Activated CD8-positive, alpha-beta memory T cell treated with anti-CD3 and anti-CD28 coated beads for 36 hours (primary cell): ENCODE measurements around the gene GPATCH8. TPM values are rescaled to one million over a fixed set of nuclear protein-coding genes. Genes with fewer than 3 reads are reported as not detected.
"Not testable (repeated sequence)": the region's sequence is repeated elsewhere in the genome, so short reads cannot be mapped to it uniquely, and the experiment has no call there.

Experiments
- CTCF ChIA-PET: fragments of 350-600 bp; sonication (Branson Sonifier 250); formaldehyde crosslinking; loops from one replicate; lab custom pipeline; 2021; ENCODE audit warnings: antibody characterized with exemption; lab: Charles Lee
- POLR2A ChIA-PET: fragments of 350-600 bp; sonication (Branson Sonifier 250); formaldehyde crosslinking; loops from one replicate; lab custom pipeline; 2021; ENCODE audit warnings: antibody characterized with exemption; lab: Charles Lee
- total RNA-seq, 2 experiments: library from RNA; stranded (reverse); gene quantifications; one replicate each; pipeline ENCODE4 v1.2.3, GENCODE V29; 2021

GPATCH8 gene
- 10 to 100 TPM; 37.3 to 38.8 TPM for total RNA-seq

- ChIA-PET CTCF (interaction anchor here (0.7 kb wide), 2 partner anchors 52 to 408 kb away, joined by 3 read pairs; no protein-coding TSS in a partner anchor), POLR2A (interaction anchor here (0.6 to 1.0 kb wide), 2 partner anchors 251 to 321 kb away, joined by 3 read pairs; no protein-coding TSS in a partner anchor)
These were observed at the start of gene GPATCH8 for GRCh38 chr17:44503147-44504029. GPATCH8 (minus strand) TSS chr17:44503406; CDS start chr17:44503370, 36 bp downstream.

GRCh38 chr17:44552361-44552760 is 49.2 kb upstream of the GPATCH8 start:
- ChIA-PET CTCF (interaction anchor here (0.6 kb wide), 1 partner anchor 436 kb away, joined by 5 read pairs; no protein-coding TSS in a partner anchor), POLR2A (no interaction called here)

GRCh38 chr17:44549686-44550085 is 46.5 kb upstream of the GPATCH8 start:
- CTCF ChIA-PET, result no interaction called here

GRCh38 chr17:44548376-44549230 is 45.4 kb upstream of the GPATCH8 start:
- CTCF ChIA-PET, result no interaction called here
- POLR2A ChIA-PET, result no interaction called here

More at GRCh38 chr17:44549686-44550085, 46.5 kb upstream of the GPATCH8 start:
- POLR2A ChIA-PET, result no interaction called here

- ChIA-PET CTCF (no interaction called here), POLR2A (no interaction called here)
These were observed 44.5 kb upstream of the GPATCH8 start for GRCh38 chr17:44547625-44548267.

GRCh38 chr17:44546671-44547606 is 43.7 kb upstream of the GPATCH8 start:
- POLR2A ChIA-PET, result interaction anchor here (0.5 kb wide), 1 partner anchor 269 kb away, joined by 9 read pairs; no protein-coding TSS in a partner anchor

GRCh38 chr17:44543905-44544523 is 40.8 kb upstream of the GPATCH8 start:
- ChIA-PET POLR2A (no interaction called here), CTCF (interaction anchor here (0.6 kb wide), 1 partner anchor 24 kb away, joined by 3 read pairs; no protein-coding TSS in a partner anchor)

More at GRCh38 chr17:44546671-44547606, 43.7 kb upstream of the GPATCH8 start:
- CTCF ChIA-PET, result no interaction called here

GRCh38 chr17:44543213-44543904 is 40.2 kb upstream of the GPATCH8 start:
- ChIA-PET POLR2A (no interaction called here), CTCF (no interaction called here)

GRCh38 chr17:44541884-44542581 is 38.8 kb upstream of the GPATCH8 start:
- POLR2A ChIA-PET, result no interaction called here
- CTCF ChIA-PET, result interaction anchor here (0.5 kb wide), 1 partner anchor 251 kb away, joined by 3 read pairs; no protein-coding TSS in a partner anchor

GRCh38 chr17:44540246-44541084 is 37.3 kb upstream of the GPATCH8 start:
- POLR2A ChIA-PET, result no interaction called here
- CTCF ChIA-PET, result no interaction called here

- POLR2A ChIA-PET, result no interaction called here
These were observed 36.5 kb upstream of the GPATCH8 start for GRCh38 chr17:44539673-44540072.

GRCh38 chr17:44537922-44538321 is 34.7 kb upstream of the GPATCH8 start:
- CTCF ChIA-PET, POLR2A ChIA-PET: not testable (repeated sequence)

More at GRCh38 chr17:44539673-44540072, 36.5 kb upstream of the GPATCH8 start:
- CTCF ChIA-PET, result no interaction called here

- CTCF ChIA-PET, result interaction anchor here (0.9 to 1.8 kb wide), 2 partner anchors 14 to 31 kb away, joined by 3 to 5 read pairs; no protein-coding TSS in a partner anchor
- POLR2A ChIA-PET, result no interaction called here
These were observed 33.1 kb upstream of the GPATCH8 start for GRCh38 chr17:44536090-44536953.

GRCh38 chr17:44533533-44534246 is 30.5 kb upstream of the GPATCH8 start:
- ChIA-PET POLR2A (no interaction called here), CTCF (interaction anchor here (0.6 to 1.6 kb wide), 13 partner anchors 11 to 596 kb away, joined by 3 to 9 read pairs (median 3); partner anchors contain the start of genes CCDC43 and FZD2)
